PC-9 (cell line): ENCODE measurements around the gene SHANK3.

Source experiments
- EZH2 ChIP-seq: fragments of 200-600 bp; sonication (generic); IDR thresholded peaks from 2 replicates; pipeline ENCODE4 v1.8.0; 2017; ENCODE audit warnings: antibody characterized with exemption, low read depth
- TF ChIP-seq, protein P1 (sequence below): fragments of 200-600 bp; sonication (generic); conservative IDR thresholded peaks from 2 replicates; pipeline ENCODE4 v1.6.1; 2017; ENCODE audit warnings: mixed run types, antibody characterized with exemption, mild to moderate bottlenecking, moderate library complexity

DNA sequence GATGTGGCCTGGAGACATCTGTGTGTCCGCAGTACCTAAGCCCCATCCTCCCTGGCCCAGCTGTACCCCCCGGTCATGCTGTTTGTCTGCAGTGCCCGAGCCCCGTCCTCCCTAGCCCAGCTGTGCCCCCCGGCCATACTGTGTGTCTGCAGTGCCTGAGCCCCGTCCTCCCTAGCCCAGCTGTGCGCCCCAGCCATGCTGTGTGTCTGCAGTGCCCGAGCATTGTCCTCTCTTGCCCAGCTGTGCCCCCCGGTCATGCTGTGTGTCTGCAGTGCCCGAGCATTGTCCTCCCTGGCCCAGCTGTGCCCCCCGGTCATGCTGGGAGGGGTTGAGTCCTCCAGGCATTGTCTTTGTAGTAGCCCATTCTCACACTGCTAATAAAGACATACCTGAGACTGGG, 37.0 kb upstream of the SHANK3 start:
- no peak for TF ChIP-seq EZH2
- TF ChIP-seq, protein P1, sequence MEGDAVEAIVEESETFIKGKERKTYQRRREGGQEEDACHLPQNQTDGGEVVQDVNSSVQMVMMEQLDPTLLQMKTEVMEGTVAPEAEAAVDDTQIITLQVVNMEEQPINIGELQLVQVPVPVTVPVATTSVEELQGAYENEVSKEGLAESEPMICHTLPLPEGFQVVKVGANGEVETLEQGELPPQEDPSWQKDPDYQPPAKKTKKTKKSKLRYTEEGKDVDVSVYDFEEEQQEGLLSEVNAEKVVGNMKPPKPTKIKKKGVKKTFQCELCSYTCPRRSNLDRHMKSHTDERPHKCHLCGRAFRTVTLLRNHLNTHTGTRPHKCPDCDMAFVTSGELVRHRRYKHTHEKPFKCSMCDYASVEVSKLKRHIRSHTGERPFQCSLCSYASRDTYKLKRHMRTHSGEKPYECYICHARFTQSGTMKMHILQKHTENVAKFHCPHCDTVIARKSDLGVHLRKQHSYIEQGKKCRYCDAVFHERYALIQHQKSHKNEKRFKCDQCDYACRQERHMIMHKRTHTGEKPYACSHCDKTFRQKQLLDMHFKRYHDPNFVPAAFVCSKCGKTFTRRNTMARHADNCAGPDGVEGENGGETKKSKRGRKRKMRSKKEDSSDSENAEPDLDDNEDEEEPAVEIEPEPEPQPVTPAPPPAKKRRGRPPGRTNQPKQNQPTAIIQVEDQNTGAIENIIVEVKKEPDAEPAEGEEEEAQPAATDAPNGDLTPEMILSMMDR = no peak
